ENCODE results near the gene TPP1.

The TPP1 gene

DNA sequence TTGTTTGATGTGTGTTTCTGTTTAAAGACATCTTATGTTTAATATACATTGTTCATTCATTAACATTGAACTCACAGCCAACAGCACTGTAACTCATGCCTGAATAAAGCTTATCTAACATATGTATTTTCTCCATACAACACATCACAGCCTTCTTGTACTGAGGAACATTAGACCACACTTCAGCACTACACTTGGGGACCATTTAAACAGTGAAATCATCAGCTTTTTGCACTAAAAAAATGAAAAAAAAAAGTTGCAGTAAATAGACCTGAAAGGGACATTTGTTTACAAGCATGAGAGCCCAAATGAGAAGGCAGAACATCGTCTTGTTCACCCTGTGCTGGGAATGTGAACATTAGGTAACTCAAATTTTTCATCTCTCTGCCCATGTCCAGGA lies 15.3 kb upstream of the TPP1 start:
- in situ Hi-C loops (cut with MboI; ENCODE audit: low sequenced_read_pairs, unreplicated experiment): no loop called here
- TF ChIP-seq, protein P1, sequence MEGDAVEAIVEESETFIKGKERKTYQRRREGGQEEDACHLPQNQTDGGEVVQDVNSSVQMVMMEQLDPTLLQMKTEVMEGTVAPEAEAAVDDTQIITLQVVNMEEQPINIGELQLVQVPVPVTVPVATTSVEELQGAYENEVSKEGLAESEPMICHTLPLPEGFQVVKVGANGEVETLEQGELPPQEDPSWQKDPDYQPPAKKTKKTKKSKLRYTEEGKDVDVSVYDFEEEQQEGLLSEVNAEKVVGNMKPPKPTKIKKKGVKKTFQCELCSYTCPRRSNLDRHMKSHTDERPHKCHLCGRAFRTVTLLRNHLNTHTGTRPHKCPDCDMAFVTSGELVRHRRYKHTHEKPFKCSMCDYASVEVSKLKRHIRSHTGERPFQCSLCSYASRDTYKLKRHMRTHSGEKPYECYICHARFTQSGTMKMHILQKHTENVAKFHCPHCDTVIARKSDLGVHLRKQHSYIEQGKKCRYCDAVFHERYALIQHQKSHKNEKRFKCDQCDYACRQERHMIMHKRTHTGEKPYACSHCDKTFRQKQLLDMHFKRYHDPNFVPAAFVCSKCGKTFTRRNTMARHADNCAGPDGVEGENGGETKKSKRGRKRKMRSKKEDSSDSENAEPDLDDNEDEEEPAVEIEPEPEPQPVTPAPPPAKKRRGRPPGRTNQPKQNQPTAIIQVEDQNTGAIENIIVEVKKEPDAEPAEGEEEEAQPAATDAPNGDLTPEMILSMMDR (IDR thresholded peaks at IDR 0.05; ENCODE audit: borderline replicate concordance, control extremely low read depth, extremely low read depth, insufficient read depth, missing control alignments): no peak
- no peak for DNase-seq (ENCODE audit: low spot score)

DNA sequence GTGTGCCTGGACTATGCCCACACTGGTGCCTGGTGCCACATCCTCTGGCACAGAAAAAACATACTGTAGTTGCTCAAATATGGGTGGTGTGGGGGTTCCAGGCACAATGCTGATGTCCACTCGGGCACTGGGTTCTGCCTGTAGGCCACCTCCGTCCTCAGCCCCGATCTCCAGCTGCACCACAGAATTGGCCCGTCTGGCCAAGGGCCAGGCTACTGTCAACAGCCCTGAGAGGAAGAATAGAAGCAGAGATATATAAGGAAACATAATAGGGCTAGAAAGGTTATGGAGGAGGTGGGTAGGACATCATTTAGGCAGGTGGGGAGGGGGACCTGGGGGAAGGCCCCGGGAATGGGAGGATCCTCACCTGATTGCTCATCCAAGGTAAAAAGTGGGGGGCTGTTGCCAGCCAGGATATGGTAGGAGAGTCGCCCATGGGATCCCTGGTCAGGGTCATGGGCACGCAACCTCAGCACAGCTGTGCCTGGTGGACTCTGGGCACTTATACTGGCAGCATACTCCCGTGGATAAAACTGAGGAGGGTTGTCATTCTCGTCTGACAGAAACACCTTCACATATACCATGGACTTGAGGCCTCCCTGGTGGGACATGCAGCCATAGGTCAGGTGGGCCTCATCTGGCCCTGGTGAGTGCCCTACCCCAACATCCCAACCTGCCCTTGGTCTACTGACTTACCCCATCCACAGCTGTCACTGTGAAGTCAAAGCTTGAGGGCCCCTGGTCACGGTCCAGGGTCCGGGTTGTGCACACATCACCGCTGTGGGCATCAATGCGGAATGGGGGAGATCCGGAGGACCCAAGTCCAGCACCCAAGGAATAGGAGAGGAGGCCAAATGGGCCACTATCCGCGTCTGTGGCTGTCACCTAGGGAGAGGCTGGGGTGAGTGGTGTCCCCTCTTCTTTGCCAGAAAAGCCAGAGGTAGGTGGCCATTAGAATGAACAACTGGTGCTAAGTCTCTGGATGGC lies 14.5 kb upstream of the TPP1 start:
- DNase-seq (ENCODE audit: low spot score): no peak
- in situ Hi-C loops (cut with MboI; ENCODE audit: low sequenced_read_pairs, unreplicated experiment): no loop called here
- TF ChIP-seq, protein P1 (IDR thresholded peaks at IDR 0.05; ENCODE audit: borderline replicate concordance, control extremely low read depth, extremely low read depth, insufficient read depth, missing control alignments): no peak

DNA sequence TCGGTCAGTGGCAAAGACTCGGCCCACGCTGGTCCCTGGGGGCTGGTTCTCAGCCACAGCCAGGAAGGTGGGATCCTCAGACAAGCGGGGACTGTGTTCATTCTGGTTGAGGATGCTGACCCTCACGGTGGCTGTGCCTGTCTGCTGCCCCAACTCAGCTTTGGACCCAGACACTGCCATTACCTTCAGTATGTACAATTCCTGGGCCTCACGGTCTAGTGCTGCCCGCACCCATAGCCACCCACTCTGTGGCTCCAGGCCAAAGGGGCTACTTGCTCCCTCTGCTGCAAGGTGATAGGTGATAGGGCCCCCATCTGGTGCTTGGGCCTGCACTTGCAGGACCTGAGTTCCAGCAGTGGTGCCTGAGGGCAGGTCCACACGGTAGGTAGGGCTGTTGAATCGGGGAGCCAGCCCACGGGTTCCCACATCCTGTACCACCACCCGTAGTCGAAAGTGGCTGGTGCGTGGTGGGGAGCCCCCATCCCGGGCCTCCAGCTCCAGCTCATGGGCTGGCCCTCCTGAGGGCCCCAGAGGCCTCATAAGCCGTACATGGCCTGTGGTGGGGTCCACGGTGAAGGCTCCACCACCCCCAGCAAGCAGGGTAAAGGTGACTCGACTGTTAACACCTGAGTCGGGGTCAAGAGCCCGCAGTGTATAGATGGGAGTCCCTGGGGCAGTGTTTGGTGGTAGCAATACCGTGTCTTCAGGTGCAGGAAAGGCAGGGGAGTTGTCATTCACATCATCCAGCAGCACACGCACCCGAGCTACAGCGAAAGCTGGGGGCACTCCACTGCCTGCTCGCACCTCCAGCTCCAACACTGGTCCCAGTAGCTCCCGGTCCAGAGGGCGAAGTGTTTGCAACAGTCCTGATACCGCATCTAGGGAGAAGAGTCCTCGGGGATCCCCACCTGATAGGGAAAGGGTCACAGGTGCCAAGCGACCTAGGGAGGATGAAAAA lies 13.2 kb upstream of the TPP1 start:
- in situ Hi-C loops (cut with MboI; ENCODE audit: low sequenced_read_pairs, unreplicated experiment): no loop called here
- TF ChIP-seq, protein P1 (IDR thresholded peaks at IDR 0.05; ENCODE audit: borderline replicate concordance, control extremely low read depth, extremely low read depth, insufficient read depth, missing control alignments): no peak
- DNase-seq (ENCODE audit: low spot score): no peak

DNA sequence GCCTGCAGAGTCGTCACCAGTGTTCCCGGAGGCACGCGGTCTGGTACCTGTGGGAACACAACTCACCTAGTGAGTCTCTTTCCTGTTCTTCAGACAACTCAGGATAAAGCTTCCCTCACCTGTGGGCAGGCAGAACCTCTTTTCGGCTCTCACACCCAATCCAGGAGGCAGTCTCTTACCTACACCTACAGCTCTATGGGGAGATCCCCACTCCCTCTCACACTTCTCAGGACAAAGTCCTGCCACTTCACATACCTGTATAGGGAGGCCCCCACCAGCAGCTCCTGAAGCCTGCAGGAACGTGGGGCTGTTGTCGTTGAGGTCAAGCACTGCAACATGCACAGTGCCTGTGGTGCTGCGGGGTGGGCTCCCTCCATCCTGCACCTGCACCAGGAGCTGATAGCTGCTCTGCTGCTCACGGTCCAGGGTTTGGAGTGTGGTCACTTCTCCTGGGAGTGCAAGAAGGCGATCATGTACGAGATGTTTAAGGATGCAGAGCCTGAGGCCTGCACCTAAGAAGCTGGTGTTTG lies 12.2 kb upstream of the TPP1 start:
- in situ Hi-C loops (cut with MboI; ENCODE audit: low sequenced_read_pairs, unreplicated experiment): no loop called here
- TF ChIP-seq, protein P1 (IDR thresholded peaks at IDR 0.05; ENCODE audit: borderline replicate concordance, control extremely low read depth, extremely low read depth, insufficient read depth, missing control alignments): no peak
- no peak for DNase-seq (ENCODE audit: low spot score)

DNA sequence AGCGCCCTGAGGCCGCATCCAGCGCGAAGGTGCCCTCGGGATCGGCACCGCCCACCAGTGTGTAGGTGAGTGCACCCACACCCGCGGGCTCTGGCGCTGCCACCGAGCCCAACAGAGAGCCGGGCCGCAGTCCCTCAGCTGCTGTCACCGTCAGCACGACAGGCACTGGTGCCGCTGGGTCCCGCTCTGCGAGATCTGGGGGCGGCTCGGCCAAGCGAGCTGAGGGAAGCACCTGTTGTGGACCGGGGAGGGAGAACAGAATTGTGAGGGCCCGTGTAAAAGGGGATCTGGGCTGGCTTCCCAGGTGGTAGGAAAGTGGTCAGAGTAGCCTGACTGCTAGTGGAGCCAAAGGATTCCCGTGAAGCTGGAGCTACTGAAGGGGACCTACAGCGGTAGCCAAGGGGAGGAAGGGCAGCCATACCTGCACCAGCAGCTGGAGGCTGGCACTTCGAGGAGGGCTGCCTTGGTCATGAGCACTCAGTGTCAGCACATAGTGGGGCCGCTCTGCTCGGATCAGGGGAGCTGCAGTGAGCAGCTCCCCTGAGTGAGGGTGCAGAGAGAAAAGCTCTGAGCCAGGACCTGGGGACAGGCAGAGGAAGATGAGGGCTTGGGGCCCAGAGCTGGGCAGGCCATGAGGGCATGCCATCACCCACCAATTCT lies 11.5 kb upstream of the TPP1 start:
- in situ Hi-C loops (cut with MboI; ENCODE audit: low sequenced_read_pairs, unreplicated experiment): no loop called here
- no peak for DNase-seq (ENCODE audit: low spot score)
- TF ChIP-seq, protein P1 (IDR thresholded peaks at IDR 0.05; ENCODE audit: borderline replicate concordance, control extremely low read depth, extremely low read depth, insufficient read depth, missing control alignments): no peak

Measured in GM13976 (cell line).